GM18505 (cell line): ENCODE data around the gene KIF20A.
"Not testable (repeated sequence)": the region's sequence is repeated elsewhere in the genome, so short reads cannot be mapped to it uniquely, and the experiment has no call there.

Experiments
- ATAC-seq: cut with Tn5 transposase; IDR thresholded peaks from one replicate; pipeline ENCODE4 v1.9.1; 2021; ENCODE audit not compliant: unreplicated experiment
- POLR2A ChIP-seq: IDR thresholded peaks from 4 replicates; pipeline ENCODE4 v1.6.1; 2011; ENCODE audit warnings: borderline replicate concordance; ENCODE audit not compliant: insufficient read depth, insufficient read length; ENCODE audit errors: extremely low read depth

Gene KIF20A

GRCh38 chr5:138178516-138179276 is at the start of gene KIF20A, which contains the start of gene BRD8:
Gene KIF20A (plus strand): TSS chr5:138179112. CDS start chr5:138179681, 569 bp downstream.
Gene BRD8 (minus strand): TSS chr5:138178630. CDS start chr5:138178614, 16 bp downstream.
- peak; percentile 77 for ATAC-seq
- peak; percentile 74 for TF ChIP-seq POLR2A

DNA sequence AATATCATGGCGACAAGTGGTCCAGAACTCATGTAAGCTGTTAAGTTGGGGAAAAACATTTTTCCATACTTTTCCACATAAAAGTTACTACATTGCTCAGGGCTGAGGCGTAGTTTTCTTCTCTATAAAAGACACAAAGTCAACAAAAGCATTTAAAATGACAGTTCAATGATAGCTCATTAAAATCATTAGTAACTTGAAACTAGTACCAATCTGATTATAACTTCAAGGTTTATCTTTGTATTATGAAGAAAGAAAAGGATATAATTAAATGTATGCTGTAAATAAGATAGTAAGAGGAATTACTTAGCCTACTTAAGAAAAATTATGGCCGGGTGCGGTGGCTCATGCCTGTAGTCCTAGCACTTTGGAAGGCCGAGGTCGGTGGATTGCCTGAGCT is 49.6 kb upstream of the KIF20A start:
- no peak for TF ChIP-seq POLR2A
- no peak for ATAC-seq

- ATAC-seq: no peak
- TF ChIP-seq POLR2A: no peak
Observed at GRCh38 chr5:138132543-138132942, 46.4 kb upstream of the KIF20A start.

- TF ChIP-seq POLR2A: no peak
- ATAC-seq: no peak
Observed at GRCh38 chr5:138138949-138139780, 39.7 kb upstream of the KIF20A start, which contains the start of gene NME5. Gene NME5 (minus strand): TSS chr5:138139428. CDS start chr5:138138780, 648 bp downstream.

- no peak for TF ChIP-seq POLR2A
- ATAC-seq: no peak
Observed at GRCh38 chr5:138139781-138140090, 39.2 kb upstream of the KIF20A start.

DNA sequence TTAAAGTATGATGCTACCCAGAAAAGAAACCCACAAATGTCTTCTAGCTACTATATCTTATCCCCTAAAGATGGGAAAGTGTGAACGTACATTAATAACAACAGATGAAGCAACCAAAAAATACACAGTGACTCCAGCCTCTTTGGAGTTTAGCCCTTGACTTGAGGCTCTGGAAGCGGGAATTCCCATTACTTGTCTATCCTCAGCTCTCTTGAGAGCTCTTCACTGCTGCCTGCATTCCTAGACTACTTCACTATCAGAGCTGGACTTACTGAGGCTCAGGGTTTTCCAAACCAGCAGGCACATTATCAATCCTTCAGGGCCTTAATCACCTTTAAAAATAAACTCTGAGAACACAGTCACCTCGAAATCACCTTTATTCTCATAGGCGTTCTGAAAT is 38.6 kb upstream of the KIF20A start:
- no peak for ATAC-seq
- TF ChIP-seq POLR2A: no peak

- no peak for ATAC-seq
- TF ChIP-seq POLR2A: no peak
Observed at GRCh38 chr5:138141734-138142133, 37.2 kb upstream of the KIF20A start.

- not testable (repeated sequence) for ATAC-seq
Observed at GRCh38 chr5:138143578-138143977, 35.3 kb upstream of the KIF20A start.

DNA sequence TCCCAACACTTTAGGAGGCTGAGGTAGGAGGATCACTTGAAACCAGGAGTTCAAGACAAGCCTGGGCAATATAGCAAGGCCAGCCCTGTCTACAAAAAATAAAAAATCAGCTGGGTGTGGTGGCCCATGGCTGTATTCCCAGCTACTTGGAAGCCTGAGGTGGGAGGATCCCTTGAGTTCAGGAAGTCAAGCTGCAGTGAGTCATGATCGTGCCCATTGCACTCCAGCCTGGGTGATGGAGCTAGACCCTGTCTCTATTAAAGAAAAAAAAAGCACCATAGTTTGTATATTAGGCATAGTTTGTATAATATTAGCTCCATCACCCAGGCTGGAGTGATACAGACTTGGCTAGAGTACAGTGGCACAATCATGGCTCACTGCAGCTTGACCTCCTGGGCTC is 30.1 kb upstream of the KIF20A start:
- no peak for TF ChIP-seq POLR2A
- ATAC-seq: no peak

GRCh38 chr5:138149530-138149929 is 29.4 kb upstream of the KIF20A start:
- TF ChIP-seq POLR2A: no peak
- no peak for ATAC-seq

DNA sequence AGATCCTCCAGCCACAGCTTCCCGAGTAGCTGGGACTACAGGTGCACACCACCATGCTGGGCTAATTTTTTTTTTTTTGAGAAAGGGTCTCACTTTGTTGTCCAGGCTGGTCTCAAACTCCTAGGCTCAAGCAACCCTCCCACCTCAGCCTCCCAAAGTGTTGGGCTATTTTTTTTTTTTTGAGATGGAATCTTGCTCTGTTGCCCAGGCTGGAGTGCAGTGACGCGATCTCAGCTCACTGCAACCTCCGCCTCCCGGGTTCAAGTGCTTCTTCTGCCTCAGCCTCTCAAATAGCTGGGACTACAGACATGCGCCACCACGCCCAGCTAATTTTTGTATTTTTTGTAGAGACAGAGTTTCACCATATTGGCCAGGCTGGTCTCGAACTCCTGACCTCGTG is 22.9 kb upstream of the KIF20A start:
- ATAC-seq: not testable (repeated sequence)

GRCh38 chr5:138157626-138158025 is 21.3 kb upstream of the KIF20A start:
- no peak for TF ChIP-seq POLR2A
- no peak for ATAC-seq

DNA sequence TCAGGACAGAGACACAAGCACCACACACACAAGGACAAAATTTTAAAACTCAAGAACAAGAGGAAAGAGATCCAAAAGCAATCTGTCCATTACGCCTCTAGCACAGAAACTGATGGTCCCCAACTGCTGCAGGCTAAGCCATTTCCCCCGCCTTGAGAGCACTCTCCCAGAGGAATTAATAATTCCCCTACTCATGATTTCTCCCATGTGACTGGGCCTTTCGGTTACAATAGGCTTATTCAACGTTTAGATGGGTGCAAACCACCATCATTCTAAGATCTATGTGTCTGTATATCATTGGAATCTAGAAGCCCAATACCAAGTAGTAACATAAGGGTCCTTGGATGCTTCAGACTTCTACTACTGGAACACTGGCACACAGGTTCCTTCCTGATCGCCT is 19.2 kb upstream of the KIF20A start:
- TF ChIP-seq POLR2A: no peak
- ATAC-seq: no peak

DNA sequence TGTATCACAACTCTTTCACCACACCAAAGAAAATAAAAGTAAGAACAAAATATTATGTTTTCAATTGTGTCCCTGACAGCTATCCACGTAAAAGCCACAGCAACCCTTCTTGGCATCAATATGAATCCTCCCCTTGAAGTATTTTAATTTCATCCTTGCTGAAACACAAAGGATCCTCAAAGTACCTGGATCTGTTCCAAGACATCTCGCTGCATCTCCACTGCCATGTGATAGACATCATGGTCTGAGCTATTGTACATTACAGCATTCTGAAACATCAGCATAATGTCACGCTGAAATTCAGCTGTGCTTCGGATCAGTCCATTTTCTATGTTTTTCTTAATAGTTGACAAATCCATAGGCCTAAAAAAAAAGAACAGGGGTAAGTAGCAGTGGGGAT is 18.2 kb upstream of the KIF20A start:
- no peak for ATAC-seq
- no peak for TF ChIP-seq POLR2A

DNA sequence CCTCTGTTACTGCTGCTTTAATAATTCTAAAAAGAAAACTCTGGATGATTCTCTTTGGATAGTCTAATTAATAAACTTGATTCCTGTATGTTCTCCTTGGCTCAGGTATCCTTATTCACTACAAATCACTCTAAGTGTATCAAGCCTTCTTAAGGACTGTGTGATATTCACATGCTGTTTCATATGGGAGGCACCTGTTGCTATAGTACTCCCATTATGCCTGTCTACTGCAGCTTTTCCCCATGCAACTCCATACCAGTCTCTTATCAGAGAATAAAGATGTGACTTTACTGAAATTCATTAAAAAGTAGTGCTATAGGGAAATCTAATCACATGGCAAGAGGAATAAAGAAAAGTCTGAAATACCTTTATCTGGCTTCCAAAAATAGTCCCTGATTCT is 15.2 kb upstream of the KIF20A start:
- TF ChIP-seq POLR2A: no peak
- no peak for ATAC-seq

- ATAC-seq: no peak
- TF ChIP-seq POLR2A: no peak
Observed at GRCh38 chr5:138169124-138169523, 9.8 kb upstream of the KIF20A start.
